H9 (cell line): ENCODE results near the gene SLC7A5. TPM values are rescaled to one million over a fixed set of nuclear protein-coding genes. Genes with fewer than 3 reads are reported as not detected.

Experiments
- DNase-seq: peaks from one replicate; pipeline ENCODE4 v3.0.0-alpha.2; 2017
- H2AFZ ChIP-seq: one replicate; pipeline ENCODE4 v1.6.1; 2013; ENCODE audit warnings: mild to moderate bottlenecking, low read length, control low read depth, moderate library complexity
- H2AK5ac ChIP-seq: 2 replicates; pipeline ENCODE4 v1.6.1; 2013; ENCODE audit warnings: low read length, control low read depth, mixed read lengths; ENCODE audit not compliant: insufficient read length
- H2BK120ac ChIP-seq: one replicate; pipeline ENCODE4 v1.6.1; 2013; ENCODE audit warnings: low read depth, mild to moderate bottlenecking, low read length, control low read depth, inconsistent platforms; ENCODE audit not compliant: poor library complexity, severe bottlenecking
- H2BK12ac ChIP-seq: 2 replicates; pipeline ENCODE4 v1.6.1; 2013; ENCODE audit warnings: low read length, control low read depth, mixed read lengths, low read depth; ENCODE audit not compliant: insufficient read length
- H2BK15ac ChIP-seq: 2 replicates; pipeline ENCODE4 v1.6.1; 2013; ENCODE audit warnings: low read depth, low read length, control low read depth
- H2BK20ac ChIP-seq: one replicate; pipeline ENCODE4 v1.6.1; 2013; ENCODE audit warnings: low read depth, mild to moderate bottlenecking, low read length, control low read depth, inconsistent platforms; ENCODE audit not compliant: poor library complexity, severe bottlenecking
- H2BK5ac ChIP-seq: 2 replicates; pipeline ENCODE4 v1.6.1; 2013; ENCODE audit warnings: low read length, control low read depth, mixed read lengths; ENCODE audit not compliant: insufficient read length
- H3K14ac ChIP-seq: 2 replicates; pipeline ENCODE4 v1.6.1; 2013; ENCODE audit warnings: low read length, control low read depth; ENCODE audit not compliant: insufficient read depth
- H3K18ac ChIP-seq: 2 replicates; pipeline ENCODE4 v1.6.1; 2013; ENCODE audit warnings: low read depth, mild to moderate bottlenecking, mixed read lengths, low read length, control low read depth; ENCODE audit not compliant: insufficient read length
- H3K23ac ChIP-seq: 2 replicates; pipeline ENCODE4 v1.6.1; 2013; ENCODE audit warnings: low read length, control low read depth, mixed read lengths, low read depth; ENCODE audit not compliant: insufficient read length
- H3K23me2 ChIP-seq: 2 replicates; pipeline ENCODE4 v1.6.1; 2013; ENCODE audit warnings: low read depth, mild to moderate bottlenecking, mixed read lengths, low read length, control low read depth; ENCODE audit not compliant: insufficient read length, poor library complexity, severe bottlenecking
- H3K27ac ChIP-seq: 2 replicates; pipeline ENCODE4 v1.5.1; 2013; ENCODE audit warnings: low read length, control low read depth, mixed read lengths, low read depth; ENCODE audit not compliant: insufficient read length
- H3K27me3 ChIP-seq: 2 replicates; pipeline ENCODE4 v1.6.1; 2013; ENCODE audit warnings: low read length, control low read depth, inconsistent platforms; ENCODE audit not compliant: insufficient read depth
- H3K4ac ChIP-seq: 2 replicates; pipeline ENCODE4 v1.6.1; 2013; ENCODE audit warnings: low read depth, mild to moderate bottlenecking, control low read depth, inconsistent platforms, low read length, moderate library complexity
- H3K4me1 ChIP-seq: 2 replicates; pipeline ENCODE4 v1.6.1; 2013; ENCODE audit warnings: low read length, control low read depth, inconsistent platforms; ENCODE audit not compliant: insufficient read depth
- H3K4me2 ChIP-seq: 2 replicates; pipeline ENCODE4 v1.6.1; 2013; ENCODE audit warnings: low read length, control low read depth, mixed read lengths; ENCODE audit not compliant: insufficient read length, insufficient read depth
- H3K56ac ChIP-seq: 2 replicates; pipeline ENCODE4 v1.6.1; 2013; ENCODE audit warnings: low read depth, mild to moderate bottlenecking, mixed read lengths, low read length, control low read depth; ENCODE audit not compliant: insufficient read length
- H3K79me1 ChIP-seq: 2 replicates; pipeline ENCODE4 v1.6.1; 2013; ENCODE audit warnings: low read depth, mild to moderate bottlenecking, moderate library complexity, low read length, control low read depth, inconsistent platforms; ENCODE audit not compliant: insufficient read depth, poor library complexity, severe bottlenecking
- H3K79me2 ChIP-seq: 2 replicates; pipeline ENCODE4 v1.6.1; 2013; ENCODE audit warnings: low read length, control low read depth, inconsistent platforms; ENCODE audit not compliant: insufficient read depth
- H3K9ac ChIP-seq: 2 replicates; pipeline ENCODE4 v1.6.1; 2013; ENCODE audit warnings: low read length, control low read depth, mixed read lengths; ENCODE audit not compliant: insufficient read length; ENCODE audit errors: extremely low read depth
- H3K9me3 ChIP-seq: one replicate; pipeline ENCODE4 v1.6.1; 2013; ENCODE audit warnings: low read depth, low read length, inconsistent platforms; ENCODE audit not compliant: control insufficient read depth
- H3T11ph ChIP-seq: one replicate; pipeline ENCODE4 v1.6.1; 2013; ENCODE audit warnings: mild to moderate bottlenecking, low read length, control low read depth, inconsistent platforms
- H4K20me1 ChIP-seq: one replicate; pipeline ENCODE4 v1.6.1; 2013; ENCODE audit not compliant: control insufficient read depth, insufficient read length, insufficient read depth
- H4K5ac ChIP-seq: 2 replicates; pipeline ENCODE4 v1.6.1; 2013; ENCODE audit warnings: low read depth, mild to moderate bottlenecking, mixed read lengths, low read length, control low read depth; ENCODE audit not compliant: insufficient read length
- H4K8ac ChIP-seq: replicated peaks from 2 replicates; pipeline ENCODE4 v1.6.1; 2013; ENCODE audit warnings: low read length, control low read depth, mixed read lengths, low read depth; ENCODE audit not compliant: insufficient read length
- H4K91ac ChIP-seq: 2 replicates; pipeline ENCODE4 v1.6.1; 2013; ENCODE audit warnings: low read depth, mild to moderate bottlenecking, moderate library complexity, mixed read lengths, low read length, control low read depth; ENCODE audit not compliant: insufficient read length
- H3K27ac Mint-ChIP-seq, 3 experiments: 2 replicates in 2 of 3; 3 replicates in 1 of 3; pipeline ENCODE4 v1.8.0; 2020 to 2021; ENCODE audit warnings: mixed read lengths in 3 of 3, mild to moderate bottlenecking in 1 of 3, moderate library complexity in 1 of 3
- H3K27me3 Mint-ChIP-seq: 2 replicates; pipeline ENCODE4 v1.8.0; 2021; ENCODE audit warnings: low read depth, mild to moderate bottlenecking, moderate library complexity, mixed read lengths
- H3K36me3 Mint-ChIP-seq, 3 experiments: 2 replicates in 2 of 3; 3 replicates in 1 of 3; pipeline ENCODE4 v1.8.0; 2020 to 2021; ENCODE audit warnings: low read depth in 3 of 3, mixed read lengths in 3 of 3; ENCODE audit not compliant: insufficient read depth in 1 of 3
- H3K4me1 Mint-ChIP-seq, 2 experiments: 2 replicates each; pipeline ENCODE4 v1.8.0; 2020; ENCODE audit warnings: mixed read lengths in 2 of 2
- H3K4me3 Mint-ChIP-seq, 2 experiments: 2 replicates in 1 of 2; 3 replicates in 1 of 2; pipeline ENCODE4 v1.8.0; 2020 to 2021; ENCODE audit warnings: mild to moderate bottlenecking in 2 of 2, mixed read lengths in 2 of 2, moderate library complexity in 1 of 2
- H3K9me3 Mint-ChIP-seq, 2 experiments: 2 replicates in 1 of 2; 3 replicates in 1 of 2; pipeline ENCODE4 v1.8.0; 2020; ENCODE audit warnings: mild to moderate bottlenecking in 2 of 2, mixed read lengths in 2 of 2, moderate library complexity in 1 of 2
- CTCF ChIP-seq: fragments of 200-600 bp; sonication (generic); conservative IDR thresholded peaks from 3 replicates; pipeline ENCODE4 v1.8.0; 2021; ENCODE audit warnings: antibody characterized with exemption, mild to moderate bottlenecking
- WGBS: extraction: QIAGEN DNeasy Blood & Tissue Kit; methylation state at CpG from one replicate; pipeline ENCODE4 v1.1.7; 2013; ENCODE audit warnings: missing lambda C conversion rate, low lambda C conversion rate, mixed read lengths; ENCODE audit not compliant: insufficient read length; ENCODE audit errors: extremely low coverage; 5-methylcytosine and 5-hydroxymethylcytosine counted together
- total RNA-seq: library from RNA; stranded (reverse); gene quantifications from 2 replicates; pipeline ENCODE4 v1.2.1, GENCODE V29; 2021

Gene SLC7A5
- total RNA-seq, 1 experiment from 2014 or later = 217 TPM

GRCh38 chr16:87831421-87832136 is 37.7 kb downstream of the SLC7A5 start:
- WGBS = no CpG with 5 or more reads among the region's 31 CpGs
- peaks cover 2% of the 10 kb centered on the region; the same call in 1 of the 2 replicates for H3K4me1 ChIP-seq
- H3K23me2 ChIP-seq = no peaks in the 10 kb centered on the region
- H2BK20ac ChIP-seq = no peak overlapping the region
- no peak overlapping the region for H2AFZ ChIP-seq
- H4K5ac ChIP-seq = no peak overlapping the region
- Mint-ChIP-seq H3K4me3 (no peak overlapping the region), H3K4me1 (peaks cover 28 to 40% of the 10 kb centered on the region in 2 experiments), H3K9me3 (no peaks in the 10 kb centered on the region), H3K27me3 (no peaks in the 10 kb centered on the region; the same call in 1 of the 2 replicates), H3K27ac (peak overlapping the region in 1 of 3 experiments; percentile 88; a peak in 2 of 7 replicates), H3K36me3 (peaks cover 11 to 53% (median 45%) of the 10 kb centered on the region in 3 experiments)
- H2AK5ac ChIP-seq = no peak overlapping the region
- no peak overlapping the region for H3K9ac ChIP-seq
- no peak overlapping the region for H4K8ac ChIP-seq
- H2BK120ac ChIP-seq = no peak overlapping the region
- H3K79me1 ChIP-seq = no peaks in the 10 kb centered on the region
- H2BK12ac ChIP-seq = no peak overlapping the region
- no peak for TF ChIP-seq CTCF
- no peak overlapping the region for H2BK5ac ChIP-seq
- no peak overlapping the region for H3K18ac ChIP-seq
- H3K23ac ChIP-seq = no peak overlapping the region
- H3K56ac ChIP-seq = no peak overlapping the region
- DNase-seq = no peak
- H4K91ac ChIP-seq = no peak overlapping the region
- H4K20me1 ChIP-seq = no peaks in the 10 kb centered on the region
- H3K27me3 ChIP-seq = no peaks in the 10 kb centered on the region
- H2BK15ac ChIP-seq = no peak overlapping the region
- no peak overlapping the region for H3K4ac ChIP-seq
- no peak overlapping the region for H3T11ph ChIP-seq
- no peak overlapping the region for H3K27ac ChIP-seq
- no peaks in the 10 kb centered on the region for H3K9me3 ChIP-seq
- H3K79me2 ChIP-seq = no peaks in the 10 kb centered on the region
- no peak overlapping the region for H3K14ac ChIP-seq
- no peak overlapping the region for H3K4me2 ChIP-seq
